Activated B cell treated with CpG ODN at 0.5 μM for 24 hours (primary cell): ENCODE measurements around the gene ASTL. TPM values are rescaled to one million over a fixed set of nuclear protein-coding genes. Genes with fewer than 3 reads are reported as not detected.
A peak's percentile ranks its signal among the peaks of the same experiment; 100 is the strongest.

Experiments
- ATAC-seq: fragments of 200-7000 bp; cut with Tn5 transposase; one replicate; pipeline ENCODE4 v1.10.0; 2021; ENCODE audit warnings: low read depth, mild to moderate bottlenecking, moderate library complexity
- CTCF ChIA-PET: fragments of 350-600 bp; sonication (Branson Sonifier 250); formaldehyde crosslinking; loops from one replicate; lab custom pipeline; 2021; ENCODE audit warnings: antibody characterized with exemption; lab: Charles Lee
- POLR2A ChIA-PET: fragments of 350-600 bp; sonication (Branson Sonifier 250); formaldehyde crosslinking; loops from one replicate; lab custom pipeline; 2021; ENCODE audit warnings: antibody characterized with exemption; lab: Charles Lee
- DNase-seq: peaks from one replicate; pipeline ENCODE4 v3.0.0; 2022
- H3K27ac Mint-ChIP-seq: one replicate; pipeline ENCODE4 v1.8.0; 2020; ENCODE audit warnings: mixed read lengths
- H3K27me3 Mint-ChIP-seq: one replicate; pipeline ENCODE4 v1.8.0; 2021; ENCODE audit warnings: mixed read lengths
- H3K36me3 Mint-ChIP-seq: one replicate; pipeline ENCODE4 v1.8.0; 2021; ENCODE audit warnings: low read depth, mixed read lengths
- H3K4me1 Mint-ChIP-seq: one replicate; pipeline ENCODE4 v1.8.0; 2021; ENCODE audit warnings: mixed read lengths
- H3K4me3 Mint-ChIP-seq: one replicate; pipeline ENCODE4 v1.8.0; 2020; ENCODE audit warnings: mild to moderate bottlenecking, mixed read lengths
- H3K9me3 Mint-ChIP-seq: one replicate; pipeline ENCODE4 v1.8.0; 2020; ENCODE audit warnings: mixed read lengths
- intact Hi-C: fragments of 100-400 bp; cut with micrococcal nuclease; formaldehyde crosslinking; loops from one replicate; pipeline ENCODE4 v1.15.1; 2024
- total RNA-seq: library from RNA; stranded (reverse); gene quantifications from 2 replicates; pipeline ENCODE4 v1.2.3, GENCODE V29; 2022
- TF ChIP-seq, protein P1 (sequence below): fragments of 200-600 bp; IDR thresholded peaks from one replicate; pipeline ENCODE4 v1.8.0; 2022; ENCODE audit warnings: antibody characterized with exemption, mild to moderate bottlenecking

The ASTL gene
- total RNA-seq, 1 donor from 2014 or later: 1.6 TPM

DNA sequence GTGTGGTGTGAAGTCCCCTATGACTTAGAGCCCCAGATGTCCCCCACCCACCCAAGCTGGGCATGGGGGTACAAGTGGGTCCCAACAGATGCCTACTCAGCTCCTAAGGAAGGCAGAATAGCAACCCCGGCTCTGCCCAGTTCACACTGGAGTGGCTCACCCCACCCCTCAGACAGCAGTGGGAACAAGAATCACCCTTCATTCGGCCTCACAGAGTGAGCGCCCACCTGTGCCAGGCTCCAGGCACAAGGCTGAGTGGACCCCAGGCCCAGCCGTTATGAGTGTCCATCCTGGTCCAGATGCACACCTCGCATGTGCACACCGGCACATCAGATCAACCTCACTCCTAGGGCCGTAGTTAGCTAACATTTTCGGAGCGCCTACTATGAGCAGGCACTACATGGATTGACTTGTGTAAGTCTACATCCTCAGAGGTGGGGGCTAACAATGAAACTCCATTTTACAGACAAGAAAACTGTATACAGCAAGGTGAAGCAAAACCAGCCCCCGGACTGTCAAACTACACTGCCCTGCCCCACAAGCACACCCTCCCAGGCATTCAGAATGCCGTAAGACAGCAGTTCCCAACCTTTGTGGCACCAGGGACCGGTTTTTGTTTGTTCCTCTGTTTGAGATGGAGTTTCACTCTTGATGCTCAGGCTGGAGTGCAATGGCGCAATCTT lies 2.8 kb upstream of the ASTL start:
- CTCF ChIA-PET: interaction anchor here (1.2 to 11.0 kb wide), 4 partner anchors 22 to 148 kb away, joined by 3 to 511 read pairs (median 8); no protein-coding TSS in a partner anchor
- ATAC-seq: no peak
- DNase-seq: no peak
- POLR2A ChIA-PET: interaction anchor here (10.1 to 14.1 kb wide), 2 partner anchors 17 to 28 kb away, joined by 210 to 534 read pairs; no protein-coding TSS in a partner anchor
- Mint-ChIP-seq H3K9me3 (no peaks in the 10 kb centered on the region), H3K36me3 (peaks cover 29% of the 10 kb centered on the region), H3K27me3 (no peaks in the 10 kb centered on the region), H3K4me3 (no peak overlapping the region), H3K4me1 (peaks cover 54% of the 10 kb centered on the region), H3K27ac (no peak overlapping the region)
- intact Hi-C loops: no loop called here
- TF ChIP-seq, protein P1, sequence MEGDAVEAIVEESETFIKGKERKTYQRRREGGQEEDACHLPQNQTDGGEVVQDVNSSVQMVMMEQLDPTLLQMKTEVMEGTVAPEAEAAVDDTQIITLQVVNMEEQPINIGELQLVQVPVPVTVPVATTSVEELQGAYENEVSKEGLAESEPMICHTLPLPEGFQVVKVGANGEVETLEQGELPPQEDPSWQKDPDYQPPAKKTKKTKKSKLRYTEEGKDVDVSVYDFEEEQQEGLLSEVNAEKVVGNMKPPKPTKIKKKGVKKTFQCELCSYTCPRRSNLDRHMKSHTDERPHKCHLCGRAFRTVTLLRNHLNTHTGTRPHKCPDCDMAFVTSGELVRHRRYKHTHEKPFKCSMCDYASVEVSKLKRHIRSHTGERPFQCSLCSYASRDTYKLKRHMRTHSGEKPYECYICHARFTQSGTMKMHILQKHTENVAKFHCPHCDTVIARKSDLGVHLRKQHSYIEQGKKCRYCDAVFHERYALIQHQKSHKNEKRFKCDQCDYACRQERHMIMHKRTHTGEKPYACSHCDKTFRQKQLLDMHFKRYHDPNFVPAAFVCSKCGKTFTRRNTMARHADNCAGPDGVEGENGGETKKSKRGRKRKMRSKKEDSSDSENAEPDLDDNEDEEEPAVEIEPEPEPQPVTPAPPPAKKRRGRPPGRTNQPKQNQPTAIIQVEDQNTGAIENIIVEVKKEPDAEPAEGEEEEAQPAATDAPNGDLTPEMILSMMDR: no peak

DNA sequence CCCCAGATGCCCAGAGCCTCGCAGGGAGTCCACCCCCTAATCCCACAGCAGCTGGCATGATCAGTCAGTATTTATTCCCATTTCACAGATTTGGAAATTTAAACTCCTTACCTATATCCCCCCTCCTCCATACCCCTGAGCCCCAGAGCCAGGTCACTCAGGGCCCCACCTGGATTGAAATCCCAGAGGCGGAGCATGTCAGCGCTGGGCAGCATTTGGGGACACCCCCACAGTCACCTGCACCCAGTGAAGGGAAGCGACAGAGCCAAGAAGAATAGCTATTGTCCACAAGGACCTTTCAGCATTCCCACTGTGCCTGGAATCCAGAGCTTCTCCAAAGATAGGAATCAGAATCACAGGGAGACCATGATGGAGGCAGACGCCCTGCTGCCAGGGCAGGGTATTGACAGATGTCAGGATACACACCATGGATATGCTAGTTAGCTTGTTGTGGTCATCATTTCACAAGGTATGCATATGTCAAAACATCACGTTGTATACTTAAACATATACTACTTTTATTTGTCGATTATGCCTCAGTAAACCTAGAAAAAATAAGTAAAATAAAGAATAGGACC lies 968 bp upstream of the ASTL start:
- CTCF ChIA-PET: interaction anchor here (0.7 to 11.0 kb wide), 25 partner anchors 8 to 370 kb away, joined by 3 to 511 read pairs (median 8); partner anchors contain the start of genes ADRA2B and NEURL3
- peak overlapping the region; percentile 35 for H3K27ac Mint-ChIP-seq
- POLR2A ChIA-PET: interaction anchor here (0.7 to 14.1 kb wide), 12 partner anchors 9 to 146 kb away, joined by 3 to 534 read pairs (median 4); partner anchors contain the start of genes CIAO1, STARD7 and TMEM127
- DNase-seq (no peak), ATAC-seq (no peak)
- no peaks in the 10 kb centered on the region for H3K27me3 Mint-ChIP-seq
- H3K9me3 Mint-ChIP-seq: no peaks in the 10 kb centered on the region
- intact Hi-C loops: loop anchor here (2.0 kb wide), 1 partner anchor 22 kb away; the partner anchor contains the start of gene ADRA2B
- TF ChIP-seq, protein P1: no peak
- H3K4me1 Mint-ChIP-seq: peaks cover 45% of the 10 kb centered on the region
- peak overlapping the region; percentile 38 for H3K4me3 Mint-ChIP-seq
- H3K36me3 Mint-ChIP-seq: peaks cover 24% of the 10 kb centered on the region

DNA sequence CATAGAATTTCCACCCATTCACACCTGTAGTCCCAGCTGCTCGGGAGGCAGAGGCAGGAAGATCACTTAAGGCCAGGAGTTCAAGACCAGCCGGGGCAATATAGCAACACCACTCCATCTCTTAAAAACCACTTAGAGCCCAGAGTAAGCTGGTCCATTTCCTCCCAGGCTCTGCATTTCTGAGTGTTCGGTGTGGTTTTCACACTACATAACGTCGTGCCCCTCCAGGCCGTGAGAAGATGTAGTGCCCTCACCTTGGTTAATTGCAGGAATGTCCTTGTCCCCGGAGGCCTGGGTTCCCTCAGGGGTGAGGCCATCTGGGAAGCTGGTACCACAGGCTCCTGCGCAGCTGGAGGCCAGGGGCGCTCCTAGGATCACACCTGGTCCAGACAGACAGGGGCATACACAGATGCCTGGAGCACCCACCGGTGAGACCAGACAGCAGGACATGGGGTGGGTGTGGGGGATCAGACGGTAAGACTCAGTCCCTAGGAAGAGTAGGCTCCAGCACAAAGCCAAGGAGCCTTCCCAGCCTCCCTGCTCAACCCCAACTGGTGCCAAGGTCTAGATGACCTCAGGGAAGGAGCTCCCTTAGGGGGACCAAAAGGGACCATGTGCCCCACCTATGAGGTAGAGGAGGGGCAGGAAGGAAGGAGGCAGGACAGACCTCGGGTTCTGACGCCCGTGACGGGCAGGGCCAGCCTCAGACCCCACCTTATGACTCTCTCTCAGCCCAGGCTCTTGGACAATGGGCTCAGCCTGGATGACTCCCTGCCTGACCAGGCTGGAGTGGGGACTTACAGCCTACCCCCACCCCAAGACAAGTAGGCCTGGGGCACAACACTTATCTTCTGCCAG lies 752 bp downstream of the ASTL start:
- CTCF ChIA-PET: interaction anchor here (1.0 to 11.0 kb wide), 15 partner anchors 10 to 145 kb away, joined by 3 to 511 read pairs (median 10); partner anchors contain the start of gene ADRA2B
- Mint-ChIP-seq H3K27me3 (no peaks in the 10 kb centered on the region), H3K36me3 (peaks cover 11% of the 10 kb centered on the region), H3K9me3 (no peaks in the 10 kb centered on the region), H3K4me1 (peaks cover 28% of the 10 kb centered on the region), H3K27ac (no peak overlapping the region), H3K4me3 (no peak overlapping the region)
- TF ChIP-seq, protein P1: no peak
- intact Hi-C loops: loop anchor here (1.0 to 2.0 kb wide), 4 partner anchors 21 to 128 kb away; partner anchors contain the start of genes ADRA2B and TMEM127
- ATAC-seq (no peak), DNase-seq (no peak)
- POLR2A ChIA-PET: interaction anchor here (0.6 to 14.1 kb wide), 7 partner anchors 21 to 127 kb away, joined by 3 to 534 read pairs (median 4); partner anchors contain the start of gene STARD7

DNA sequence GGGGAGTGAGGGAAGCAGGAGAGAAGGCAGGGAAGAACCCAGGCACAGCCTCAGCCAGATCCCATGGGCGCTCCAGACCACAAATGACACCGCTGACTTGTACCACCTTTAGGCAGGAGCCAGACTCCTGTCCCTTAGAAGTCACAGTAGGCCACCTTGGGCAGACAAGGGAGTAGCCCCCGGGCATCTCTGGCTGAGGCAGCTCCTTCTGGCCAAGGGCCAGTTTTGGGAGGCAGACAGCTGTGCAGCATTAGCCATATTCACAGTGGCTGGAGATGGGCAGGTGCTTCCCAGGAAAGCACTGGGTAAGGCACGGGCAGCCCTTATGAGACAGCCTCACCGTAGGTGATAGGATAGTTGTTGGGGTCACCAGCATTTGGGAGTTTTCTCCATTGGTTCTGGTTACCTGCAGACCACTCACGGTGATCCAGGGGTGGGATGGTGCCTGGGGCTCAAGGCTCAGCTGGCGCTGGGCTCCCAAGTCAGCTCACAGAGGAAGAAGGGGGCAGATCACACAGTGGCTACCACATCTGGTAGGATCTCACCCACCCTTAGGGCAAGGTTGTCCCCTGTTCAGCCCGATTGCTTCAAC lies 2.1 kb downstream of the ASTL start:
- ATAC-seq (no peak), DNase-seq (no peak)
- H3K9me3 Mint-ChIP-seq: no peaks in the 10 kb centered on the region
- no peak overlapping the region for H3K27ac Mint-ChIP-seq
- peaks cover 20% of the 10 kb centered on the region for H3K4me1 Mint-ChIP-seq
- peaks cover 7% of the 10 kb centered on the region for H3K36me3 Mint-ChIP-seq
- H3K4me3 Mint-ChIP-seq: no peak overlapping the region
- no peaks in the 10 kb centered on the region for H3K27me3 Mint-ChIP-seq
- POLR2A ChIA-PET: interaction anchor here (14.1 kb wide), 1 partner anchor 33 kb away, joined by 534 read pairs; no protein-coding TSS in a partner anchor
- TF ChIP-seq, protein P1: no peak
- CTCF ChIA-PET: interaction anchor here (0.6 to 11.0 kb wide), 5 partner anchors 11 to 144 kb away, joined by 3 to 511 read pairs (median 13); no protein-coding TSS in a partner anchor
- intact Hi-C loops: no loop called here
